ENCODE results near the gene UPK3B. TPM values are rescaled to one million over a fixed set of nuclear protein-coding genes. Genes with fewer than 3 reads are reported as not detected.
"Not testable (repeated sequence)": the region's sequence is repeated elsewhere in the genome, so short reads cannot be mapped to it uniquely, and the experiment has no call there.

UPK3B gene
- total RNA-seq, 1 donor from 2014 or later: 2.7 TPM

- H3K4me3 ChIP-seq; H3K27me3 ChIP-seq; H3K4me1 ChIP-seq; DNase-seq (ENCODE audit: extremely low spot score in 2 of 2); H3K36me3 ChIP-seq; intact Hi-C loops (cut with DNase I); H3K9me3 ChIP-seq; H3K27ac ChIP-seq: not testable (repeated sequence)
Measured at GRCh38 chr7:76476742-76477474, 33.4 kb upstream of the UPK3B start.

DNA sequence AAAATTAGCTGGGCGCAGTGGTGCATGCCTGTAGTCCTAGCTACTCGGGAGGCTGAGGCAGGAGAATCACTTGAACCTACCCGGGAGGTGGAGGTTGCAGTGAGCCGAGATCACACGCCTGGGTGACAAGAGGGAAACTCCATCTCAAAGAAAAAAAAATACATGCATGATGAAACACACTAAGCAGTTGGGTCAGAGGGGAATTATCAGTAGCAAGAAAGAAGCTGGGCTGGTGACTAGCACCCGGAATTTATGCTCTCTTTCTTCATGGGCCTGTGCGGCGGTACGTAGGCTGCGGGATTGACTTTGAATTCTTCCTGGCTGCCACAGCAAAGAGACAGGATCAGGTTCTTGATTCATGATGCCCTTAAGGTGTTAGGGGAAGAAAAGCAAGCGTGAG lies 30.7 kb upstream of the UPK3B start:
- intact Hi-C loops (cut with DNase I); H3K4me3 ChIP-seq; H3K36me3 ChIP-seq; DNase-seq (ENCODE audit: extremely low spot score in 2 of 2); H3K4me1 ChIP-seq; H3K9me3 ChIP-seq; H3K27me3 ChIP-seq; H3K27ac ChIP-seq: not testable (repeated sequence)

DNA sequence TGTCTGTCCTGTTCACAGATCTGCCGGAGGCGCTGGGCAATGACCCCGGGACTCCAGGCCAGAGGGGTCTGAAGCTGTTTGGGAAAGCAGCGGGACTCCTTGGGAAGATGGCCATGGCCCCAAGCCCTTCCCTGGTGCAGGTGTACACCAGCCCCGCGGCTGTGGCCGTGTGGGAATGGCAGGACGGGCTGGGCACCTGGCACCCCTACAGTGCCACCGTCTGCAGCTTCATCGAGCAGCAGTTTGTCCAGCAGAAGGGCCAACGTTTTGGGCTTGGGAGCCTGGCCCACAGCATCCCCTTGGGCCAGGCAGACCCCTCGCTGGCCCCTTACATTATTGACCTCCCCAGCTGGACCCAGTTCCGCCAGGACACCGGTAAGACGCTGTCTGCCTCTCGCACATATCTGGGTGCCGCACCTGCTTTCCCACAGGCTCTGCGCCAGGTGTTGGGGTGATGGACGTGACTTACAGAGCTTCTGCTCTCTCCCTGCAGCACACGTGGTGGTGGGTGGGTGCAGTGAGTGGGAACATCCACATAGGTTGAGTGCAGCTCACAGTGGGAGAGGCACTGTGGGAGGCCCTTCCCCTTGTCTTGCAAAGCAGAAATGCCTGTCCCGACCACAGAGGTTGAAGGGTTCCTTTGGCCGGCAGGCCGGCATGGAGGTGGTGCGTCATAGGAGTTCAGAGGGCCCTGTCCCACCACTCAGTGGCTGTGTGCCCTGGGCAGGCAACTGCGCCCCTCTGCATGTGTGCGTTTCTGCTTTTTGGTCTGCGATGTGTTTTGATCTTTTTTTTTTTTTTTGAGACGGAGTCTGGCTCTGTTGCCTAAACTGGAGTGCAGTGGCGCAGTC lies 29.7 kb upstream of the UPK3B start:
- DNase-seq (ENCODE audit: extremely low spot score in 2 of 2); H3K27me3 ChIP-seq; H3K9me3 ChIP-seq; H3K27ac ChIP-seq; H3K4me3 ChIP-seq; H3K4me1 ChIP-seq; intact Hi-C loops (cut with DNase I); H3K36me3 ChIP-seq: not testable (repeated sequence)

DNA sequence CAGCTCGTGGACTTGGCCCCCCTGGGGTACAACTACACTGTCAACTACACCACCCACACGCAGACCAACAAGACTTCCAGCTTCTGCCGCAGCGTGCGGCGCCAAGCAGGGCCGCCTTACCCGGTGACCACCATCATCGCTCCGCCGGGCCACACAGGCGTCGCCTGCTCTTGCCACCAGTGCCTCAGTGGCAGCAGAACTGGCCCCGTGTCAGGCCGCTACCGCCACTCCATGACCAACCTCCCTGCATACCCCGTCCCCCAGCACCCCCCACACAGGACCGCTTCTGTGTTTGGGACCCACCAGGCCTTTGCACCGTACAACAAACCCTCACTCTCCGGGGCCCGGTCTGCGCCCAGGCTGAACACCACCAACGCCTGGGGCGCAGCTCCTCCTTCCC lies 27.7 kb upstream of the UPK3B start:
- H3K9me3 ChIP-seq; DNase-seq (ENCODE audit: extremely low spot score in 2 of 2); H3K4me1 ChIP-seq; H3K27me3 ChIP-seq; intact Hi-C loops (cut with DNase I); H3K4me3 ChIP-seq; H3K36me3 ChIP-seq; H3K27ac ChIP-seq: not testable (repeated sequence)

GRCh38 chr7:76483081-76483480 lies 27.3 kb upstream of the UPK3B start:
- H3K4me1 ChIP-seq; H3K27ac ChIP-seq; H3K36me3 ChIP-seq; H3K27me3 ChIP-seq; H3K4me3 ChIP-seq; DNase-seq (ENCODE audit: extremely low spot score in 2 of 2); intact Hi-C loops (cut with DNase I); H3K9me3 ChIP-seq: not testable (repeated sequence)

GRCh38 chr7:76484456-76484855 lies 25.9 kb upstream of the UPK3B start:
- not testable (repeated sequence) for H3K4me1 ChIP-seq; H3K9me3 ChIP-seq; DNase-seq (ENCODE audit: extremely low spot score in 2 of 2)

DNA sequence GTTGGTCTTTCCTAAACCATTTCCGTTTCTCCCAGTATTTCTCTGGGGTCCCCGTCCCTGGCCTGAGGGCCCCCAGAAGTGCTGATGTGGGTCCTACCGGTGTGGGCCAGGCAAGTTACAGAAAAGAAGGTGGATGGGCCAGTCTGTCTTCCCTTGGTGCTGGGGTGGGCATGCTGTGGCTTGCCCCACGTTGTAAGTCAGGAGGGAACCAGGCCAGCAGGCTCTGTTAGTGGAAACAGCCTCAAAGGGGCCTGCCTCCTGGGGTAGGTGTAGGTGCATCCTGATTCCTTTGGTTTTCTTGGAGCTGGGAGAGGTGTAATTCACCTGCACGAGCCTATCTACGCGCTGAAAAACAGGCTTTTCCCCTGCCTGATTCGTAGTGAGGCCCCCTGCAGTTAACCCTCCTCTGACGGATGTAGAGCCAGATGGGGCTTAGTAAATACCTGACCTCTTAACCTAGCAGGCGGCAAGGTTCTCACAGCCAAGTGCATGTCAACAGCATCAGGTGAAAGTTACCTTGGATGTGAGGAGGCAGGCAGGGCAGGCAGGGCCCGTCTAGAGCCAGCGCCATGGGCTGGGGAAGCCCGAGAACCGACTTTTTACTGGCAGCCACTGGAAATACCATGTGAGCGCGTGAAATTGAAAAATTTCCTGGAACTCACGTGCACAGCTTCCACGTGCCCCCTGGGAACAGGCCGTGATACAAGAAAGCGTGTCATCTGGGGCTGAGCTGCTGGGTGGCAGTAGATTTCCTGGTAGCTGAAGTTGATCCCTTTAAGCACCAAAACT lies 24.3 kb upstream of the UPK3B start:
- H3K36me3 ChIP-seq; H3K4me3 ChIP-seq; H3K27me3 ChIP-seq; H3K9me3 ChIP-seq; H3K4me1 ChIP-seq; DNase-seq (ENCODE audit: extremely low spot score in 2 of 2); H3K27ac ChIP-seq; intact Hi-C loops (cut with DNase I): not testable (repeated sequence)

More at GRCh38 chr7:76484456-76484855, 25.9 kb upstream of the UPK3B start:
- H3K27ac ChIP-seq; H3K27me3 ChIP-seq; H3K36me3 ChIP-seq; intact Hi-C loops (cut with DNase I); H3K4me3 ChIP-seq: not testable (repeated sequence)

GRCh38 chr7:76486618-76487017 lies 23.7 kb upstream of the UPK3B start:
- H3K27me3 ChIP-seq; intact Hi-C loops (cut with DNase I); DNase-seq (ENCODE audit: extremely low spot score in 2 of 2); H3K4me3 ChIP-seq; H3K27ac ChIP-seq; H3K4me1 ChIP-seq; H3K9me3 ChIP-seq; H3K36me3 ChIP-seq: not testable (repeated sequence)

DNA sequence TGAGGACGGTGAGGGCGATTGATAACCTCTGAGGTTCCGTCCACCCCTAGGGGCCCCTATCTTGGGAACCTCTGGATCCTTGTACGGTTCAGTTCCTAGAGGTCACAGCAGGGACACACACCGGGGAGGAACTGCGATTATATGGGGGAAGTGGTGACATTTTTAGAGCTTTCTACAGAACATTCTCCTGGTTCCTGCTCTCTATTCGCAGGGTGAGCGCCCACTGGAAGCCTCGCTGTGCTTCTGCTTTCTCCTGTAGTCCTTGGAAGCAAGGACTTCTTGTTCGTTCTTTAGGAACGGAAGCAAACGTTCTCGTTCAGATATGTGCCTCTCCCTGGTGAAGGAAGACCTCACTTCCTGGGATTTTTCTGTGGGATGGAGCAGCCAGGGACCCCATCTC lies 22.4 kb upstream of the UPK3B start:
- DNase-seq (ENCODE audit: extremely low spot score in 2 of 2); H3K27me3 ChIP-seq; H3K4me3 ChIP-seq; intact Hi-C loops (cut with DNase I); H3K4me1 ChIP-seq; H3K27ac ChIP-seq; H3K36me3 ChIP-seq; H3K9me3 ChIP-seq: not testable (repeated sequence)

DNA sequence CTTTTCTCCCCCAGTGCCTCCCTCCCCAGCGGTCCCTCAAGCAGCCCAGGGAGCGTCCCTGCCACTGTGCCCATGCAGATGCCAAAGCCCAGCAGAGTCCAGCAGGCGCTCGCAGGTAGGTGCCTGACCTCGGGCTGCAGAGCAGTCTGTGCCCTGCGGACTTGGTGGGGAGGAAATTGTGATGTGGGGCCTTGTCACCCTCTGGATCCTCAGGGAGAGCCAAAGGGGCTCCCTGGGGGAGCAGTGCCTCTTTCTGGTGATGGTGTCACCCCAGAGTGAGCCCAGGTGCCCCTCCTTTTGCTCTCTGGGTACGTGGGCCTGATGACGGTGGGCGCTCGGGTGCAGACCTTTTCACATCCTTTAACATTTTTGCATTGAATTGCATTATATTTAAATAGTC lies 18.2 kb upstream of the UPK3B start:
- H3K27ac ChIP-seq: not testable (repeated sequence)

DNA sequence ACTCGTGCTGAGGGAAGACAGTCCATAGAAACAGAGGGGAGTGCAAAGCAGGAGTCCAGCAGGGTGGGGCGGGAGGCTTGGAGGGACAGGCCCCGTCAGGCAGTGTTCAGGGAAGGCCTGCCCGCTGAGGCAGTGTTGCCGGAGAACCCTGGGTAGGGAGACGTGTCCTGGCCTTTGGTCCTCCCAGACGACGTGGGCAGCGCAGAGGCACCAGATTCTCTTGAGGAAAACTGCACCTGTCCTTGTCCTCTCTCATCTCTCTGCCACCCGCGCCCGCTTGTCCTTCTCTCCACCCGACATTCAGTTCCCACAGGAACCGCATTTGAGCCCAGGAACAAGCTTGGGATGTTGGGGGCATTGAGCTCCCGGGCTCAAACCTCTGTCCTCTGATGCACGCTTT lies 14.6 kb upstream of the UPK3B start:
- H3K4me3 ChIP-seq; DNase-seq (ENCODE audit: extremely low spot score in 2 of 2); H3K27me3 ChIP-seq; H3K4me1 ChIP-seq; H3K36me3 ChIP-seq; H3K27ac ChIP-seq; H3K9me3 ChIP-seq; intact Hi-C loops (cut with DNase I): not testable (repeated sequence)

More for the DNA sequence above, 18.2 kb upstream of the UPK3B start:
- H3K4me1 ChIP-seq; H3K36me3 ChIP-seq; H3K27me3 ChIP-seq; H3K4me3 ChIP-seq; DNase-seq (ENCODE audit: extremely low spot score in 2 of 2); H3K9me3 ChIP-seq; intact Hi-C loops (cut with DNase I): not testable (repeated sequence)

DNA sequence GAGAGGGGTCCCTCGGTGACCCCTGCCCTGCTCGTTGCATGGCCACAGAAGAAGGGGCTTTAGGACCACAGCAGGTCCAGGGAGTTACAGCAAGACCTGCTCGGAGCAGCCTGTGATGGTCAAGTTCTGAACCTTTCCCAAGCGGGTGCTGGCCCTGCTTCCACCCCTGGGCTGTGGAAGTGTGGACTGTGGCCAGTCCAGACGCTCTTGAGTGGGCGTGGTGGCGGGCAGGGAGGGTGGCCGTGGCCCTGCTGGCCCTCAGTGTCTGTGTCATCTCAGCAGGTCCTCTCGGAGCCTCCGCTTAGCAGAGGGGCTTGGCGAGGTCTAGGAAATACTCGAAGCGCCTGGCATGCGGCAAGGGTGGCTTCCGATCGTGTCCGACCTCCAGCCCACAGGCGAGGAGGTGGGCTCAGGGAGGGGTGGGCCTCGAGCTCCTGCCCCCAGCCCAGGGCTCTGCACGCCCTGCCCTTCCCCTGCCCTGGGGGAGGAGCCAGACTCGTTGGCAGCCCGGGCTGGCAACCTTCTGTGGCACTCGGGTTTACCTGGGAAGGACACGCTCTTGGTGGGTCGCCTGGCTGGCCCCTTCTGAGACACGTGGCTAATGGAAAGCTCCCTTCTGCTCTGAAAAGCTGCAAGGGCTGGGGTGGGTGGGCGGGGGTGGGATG lies 12.3 kb upstream of the UPK3B start:
- H3K4me1 ChIP-seq; H3K27ac ChIP-seq; DNase-seq (ENCODE audit: extremely low spot score in 2 of 2); intact Hi-C loops (cut with DNase I); H3K9me3 ChIP-seq; H3K27me3 ChIP-seq; H3K36me3 ChIP-seq; H3K4me3 ChIP-seq: not testable (repeated sequence)

Data from vagina (tissue), 2 donors.